Retinal pigment epithelial cell (primary cell): ENCODE data around the gene INO80.

Experiments used
- DNase-seq: peaks from one replicate; pipeline ENCODE4 v3.0.0-alpha.2; 2010; ENCODE audit warnings: low read depth
- H3K4me3 ChIP-seq: 2 replicates; pipeline ENCODE4 v1.5.1; 2011; ENCODE audit warnings: mild to moderate bottlenecking, low read length, control low read depth, moderate library complexity
- CTCF ChIP-seq: conservative IDR thresholded peaks from 2 replicates; pipeline ENCODE4 v1.5.1; 2011; ENCODE audit warnings: low read depth, low read length, control low read depth, inconsistent platforms

INO80 gene

GRCh38 chr15:41048397-41048796, 67.7 kb downstream of the INO80 start:
- no peak overlapping the region for H3K4me3 ChIP-seq
- DNase-seq = no peak
- no peak for TF ChIP-seq CTCF

- DNase-seq = no peak
- no peak for TF ChIP-seq CTCF
- H3K4me3 ChIP-seq = no peak overlapping the region
Observed at GRCh38 chr15:41047474-41047873, 68.6 kb downstream of the INO80 start.

- no peak for TF ChIP-seq CTCF
- DNase-seq = peak; percentile 25
- no peak overlapping the region for H3K4me3 ChIP-seq
Observed at GRCh38 chr15:41043276-41043951, 72.7 kb downstream of the INO80 start.

- TF ChIP-seq CTCF = no peak
- no peak overlapping the region for H3K4me3 ChIP-seq
- DNase-seq = no peak
Observed at GRCh38 chr15:41042851-41043250, 73.2 kb downstream of the INO80 start.

- TF ChIP-seq CTCF = no peak
- DNase-seq = no peak
- H3K4me3 ChIP-seq = no peak overlapping the region
Observed at GRCh38 chr15:41039121-41039520, 77.0 kb downstream of the INO80 start.

- TF ChIP-seq CTCF = no peak
- no peak for DNase-seq
- no peak overlapping the region for H3K4me3 ChIP-seq
Observed at GRCh38 chr15:41032079-41032328, 84.1 kb downstream of the INO80 start.

GRCh38 chr15:41031232-41032078, 84.6 kb downstream of the INO80 start:
- no peak for DNase-seq
- no peak overlapping the region for H3K4me3 ChIP-seq
- no peak for TF ChIP-seq CTCF
